Left colon (tissue), 2 donors: ENCODE results near the gene SLAIN2. TPM values are rescaled to one million over a fixed set of nuclear protein-coding genes. Genes with fewer than 3 reads are reported as not detected.
"Not testable (repeated sequence)": the region's sequence is repeated elsewhere in the genome, so short reads cannot be mapped to it uniquely, and the experiment has no call there.

Experiments used
- ATAC-seq: fragments of 200-7000 bp; cut with Tn5 transposase; one replicate; pipeline ENCODE4 v1.9.1; 2020; ENCODE audit warnings: mild to moderate bottlenecking, moderate library complexity
- DNase-seq, 2 donors: peaks; one replicate each; pipeline ENCODE4 v3.0.0-alpha.2; 2020
- intact Hi-C, 2 donors: fragments of 100-400 bp; cut with DNase I in 1 of 2; cut with micrococcal nuclease in 1 of 2; formaldehyde crosslinking; loops; one replicate each; pipeline versions ENCODE4 v1.11.2 to v1.14.0; 2022; cut with DNase I, micrococcal nuclease
- long read RNA-seq: library from polyadenylated mRNA; unstranded; transcript quantifications from one replicate; pipeline ENCODE4 v2.0.0, GENCODE V29; 2021
- total RNA-seq, 2 donors: library from RNA; stranded (reverse); fragmentation: NEBNext Ultra II Directional; extraction: Animal tissue kit (Norgen Biotek cat#: 25700); gene quantifications; one replicate each; pipeline ENCODE4 v1.2.1, GENCODE V29; 2021
- donor health status: DM: no; HTN: no; CAD: no.
- donor health status: DM: yes; HTN: yes; CAD: no.

Gene SLAIN2
- total RNA-seq = 10 to 100 TPM; 90.1 to 94.4 TPM
- long read RNA-seq, full-length matches to known transcripts = 21 of 70 reads
- long read RNA-seq, partial matches to known transcripts = 15 of 70 reads
- long read RNA-seq, other reads (novel, unspliced or antisense) = 34 of 70 reads

DNA sequence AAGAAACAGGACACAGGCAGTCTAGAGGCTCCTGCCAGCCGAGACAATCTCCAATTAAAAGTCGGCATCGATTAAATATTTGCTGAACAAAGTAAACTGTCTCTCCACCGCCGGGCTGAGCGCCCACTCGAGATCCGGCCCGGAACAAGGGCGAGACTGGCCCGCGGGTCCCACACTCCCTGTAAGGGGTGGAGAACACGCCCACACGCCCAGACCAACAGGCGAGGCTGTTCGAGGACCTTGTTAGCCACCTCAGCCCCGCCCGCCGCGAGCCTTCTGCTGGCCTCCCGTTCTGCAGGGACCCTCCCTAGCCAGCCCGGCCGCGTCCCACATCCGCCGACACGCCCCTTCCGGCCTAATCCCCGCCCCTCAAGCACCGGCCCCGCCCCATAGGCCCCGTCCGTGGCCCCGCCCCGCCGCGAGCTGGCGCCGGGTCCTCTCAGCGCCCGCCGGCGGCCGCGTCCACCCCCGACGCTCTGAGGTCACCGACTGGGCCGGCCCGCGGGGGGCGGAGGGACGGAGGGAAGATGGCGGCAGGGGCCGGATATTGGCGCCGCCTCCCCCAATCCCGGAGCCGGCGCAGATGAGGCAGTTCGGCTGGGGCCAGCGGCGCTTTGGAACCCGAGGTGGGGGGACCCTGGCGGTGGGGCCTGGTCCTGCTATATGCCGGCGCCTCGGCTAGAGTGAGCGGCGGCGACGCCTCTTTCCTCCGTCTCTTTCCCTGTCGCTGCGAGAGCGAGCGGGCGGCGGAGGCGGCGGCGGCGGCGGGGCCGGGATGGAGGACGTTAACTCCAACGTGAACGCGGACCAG is at the start of gene SLAIN2:
SLAIN2 (plus strand) TSS at position 565 of the 811 bp plus-strand sequence; CDS start at position 776, 211 bp downstream.
- intact Hi-C loops = no loop called here
- peak; percentile 85 for ATAC-seq
- peak; percentile 100 for DNase-seq

DNA sequence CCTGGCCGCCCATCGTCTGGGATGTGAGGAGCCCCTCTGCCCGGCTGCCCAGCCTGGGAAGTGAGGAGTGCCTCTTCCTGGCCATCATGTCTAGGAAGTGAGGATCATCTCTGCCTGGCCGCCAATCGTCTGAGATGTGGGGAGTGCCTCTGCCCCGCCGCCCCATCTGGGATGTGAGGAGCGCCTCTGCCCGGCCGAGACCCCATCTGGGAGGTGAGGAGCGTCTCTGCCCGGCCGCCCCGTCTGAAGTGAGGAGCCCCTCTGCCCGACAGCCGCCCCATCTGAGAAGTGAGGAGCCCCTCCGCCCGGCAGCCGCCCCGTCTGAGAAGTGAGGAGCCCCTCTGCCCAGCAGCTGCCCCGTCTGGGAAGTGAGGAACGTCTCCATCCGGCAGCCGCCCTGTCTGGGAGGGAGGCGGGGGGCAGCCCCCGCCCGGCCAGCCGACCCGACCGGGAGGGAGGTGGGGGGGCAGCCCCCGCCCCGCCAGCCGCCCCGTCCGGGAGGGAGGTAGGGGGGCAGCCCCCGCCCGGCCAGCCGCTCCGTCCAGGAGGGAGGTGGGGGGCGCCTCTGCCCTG is 49.0 kb upstream of the SLAIN2 start:
- intact Hi-C loops, ATAC-seq, DNase-seq: not testable (repeated sequence)

DNA sequence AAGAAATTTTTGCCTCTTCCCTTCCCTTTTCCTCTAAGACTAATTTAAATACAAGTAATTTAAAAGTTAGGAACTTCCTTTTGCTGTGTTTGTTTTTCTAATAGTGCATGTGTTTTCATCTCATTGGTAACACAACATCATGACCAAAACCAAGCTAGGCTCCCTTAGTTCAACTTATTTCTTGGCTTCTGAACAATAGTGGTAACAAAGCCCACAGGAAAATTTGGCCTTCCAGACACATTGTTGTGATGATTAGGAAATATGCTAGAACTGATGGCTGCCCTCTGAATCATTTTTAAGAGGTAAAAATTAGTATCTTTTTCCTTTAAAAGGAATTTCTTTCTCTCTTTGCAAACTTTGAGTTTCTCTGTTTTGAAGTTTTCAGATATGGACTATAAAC is 46.2 kb upstream of the SLAIN2 start:
- intact Hi-C loops = no loop called here
- DNase-seq = no peak
- ATAC-seq = no peak

DNA sequence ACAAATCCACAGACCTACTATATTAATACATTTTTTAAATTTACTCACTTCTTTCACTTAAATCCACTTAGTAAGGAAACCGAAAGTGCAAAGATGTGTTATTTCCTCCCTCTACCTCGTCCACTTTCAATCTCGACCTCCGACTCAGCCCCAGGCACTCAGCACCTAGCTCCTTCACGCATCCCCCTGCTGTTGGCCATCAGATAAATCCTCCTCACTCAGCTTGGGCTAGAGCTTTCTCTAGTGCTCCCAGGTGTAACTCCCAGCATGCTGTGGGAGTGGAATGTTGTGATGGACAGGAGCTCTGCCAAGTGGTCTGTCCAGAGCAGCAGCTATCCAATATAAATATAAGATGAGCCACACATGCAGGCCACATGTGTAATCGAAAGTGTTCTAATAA is 45.0 kb upstream of the SLAIN2 start:
- no peak for ATAC-seq
- no peak for DNase-seq
- intact Hi-C loops = no loop called here

DNA sequence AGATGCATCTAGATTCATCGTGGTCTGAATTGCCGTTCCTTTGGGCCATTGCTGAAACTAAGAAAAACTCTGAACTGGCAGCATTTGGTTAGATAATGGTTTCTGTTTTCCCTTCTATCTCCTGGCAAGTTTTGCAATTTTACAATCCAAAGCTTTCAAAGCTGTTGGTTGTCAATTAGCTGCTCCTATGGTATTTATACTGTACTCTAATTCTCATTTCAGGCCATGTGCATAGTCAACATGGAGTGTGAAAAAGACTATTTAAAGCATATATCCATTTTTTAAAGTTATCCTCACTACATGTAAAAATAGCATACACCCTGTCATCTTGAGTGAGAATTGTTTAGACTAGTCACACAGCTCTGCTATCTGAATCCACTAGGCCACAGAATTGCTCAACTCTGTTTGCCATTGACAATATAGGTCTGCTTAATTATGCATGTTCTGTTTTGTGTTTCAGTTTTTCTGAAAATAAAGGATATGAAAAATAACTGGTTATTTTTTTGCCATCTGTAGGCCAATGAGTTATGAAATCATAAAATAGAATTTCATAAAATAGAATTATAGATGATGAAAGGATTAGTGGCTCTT is 44.0 kb upstream of the SLAIN2 start:
- no peak for DNase-seq
- ATAC-seq = no peak
- intact Hi-C loops = no loop called here

DNA sequence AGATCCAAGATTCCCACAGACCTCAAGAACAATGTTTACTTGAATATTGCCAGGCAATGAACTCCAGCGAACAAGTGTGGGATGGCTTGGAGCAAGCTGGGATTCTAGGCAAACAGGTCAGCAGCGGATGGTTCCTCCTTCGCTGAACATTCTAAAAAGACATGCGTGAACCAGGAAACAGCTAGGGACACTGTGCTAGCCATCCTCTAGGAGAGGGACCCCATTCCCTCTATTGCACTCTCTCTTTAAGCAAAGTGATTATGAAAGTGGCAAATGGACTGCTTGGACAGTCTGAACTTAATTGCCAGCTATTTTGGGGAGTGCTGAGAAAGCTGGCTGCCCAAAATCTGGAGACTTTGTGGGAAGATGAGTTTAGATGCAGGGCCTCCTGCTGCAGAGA is 41.8 kb upstream of the SLAIN2 start:
- intact Hi-C loops = no loop called here
- ATAC-seq (no peak), DNase-seq (no peak)

DNA sequence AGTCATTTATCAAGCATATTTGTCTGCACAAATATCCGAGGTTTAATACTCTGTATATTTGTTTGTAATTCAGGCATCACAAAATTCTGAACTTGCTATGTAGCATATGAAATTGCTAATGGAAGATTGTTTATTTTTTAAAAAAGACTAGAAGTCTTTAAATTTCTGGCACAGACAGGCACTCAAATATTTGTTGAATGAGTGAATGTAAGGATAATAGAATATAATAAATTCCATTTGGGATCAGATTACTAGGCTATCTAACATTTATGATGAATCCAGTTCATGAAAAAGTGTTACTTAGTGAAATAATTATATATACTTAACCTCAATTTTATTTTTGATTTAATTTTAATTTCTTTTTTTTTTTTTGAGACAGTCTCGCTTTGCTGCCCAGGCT is 41.3 kb upstream of the SLAIN2 start:
- intact Hi-C loops = no loop called here
- ATAC-seq = no peak
- no peak for DNase-seq

DNA sequence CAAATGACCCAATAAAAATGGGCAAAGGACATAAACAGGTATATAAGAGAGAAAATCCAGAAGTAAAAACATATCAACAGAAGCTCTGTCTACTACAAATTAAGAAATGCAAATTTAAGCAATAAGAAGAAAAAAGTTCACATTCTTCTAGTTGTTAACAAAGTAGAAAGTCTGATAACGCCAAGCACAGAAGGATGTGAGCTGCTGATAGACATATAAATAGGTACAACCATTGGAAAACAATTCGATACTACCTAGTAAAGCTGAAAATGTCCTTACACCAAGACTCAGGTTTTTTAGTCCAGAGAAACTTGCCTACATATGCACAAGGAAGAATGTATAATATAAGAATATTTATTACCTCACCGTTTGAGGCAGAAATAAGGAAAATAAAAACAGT is 35.8 kb upstream of the SLAIN2 start:
- intact Hi-C loops = no loop called here
- ATAC-seq = no peak

DNA sequence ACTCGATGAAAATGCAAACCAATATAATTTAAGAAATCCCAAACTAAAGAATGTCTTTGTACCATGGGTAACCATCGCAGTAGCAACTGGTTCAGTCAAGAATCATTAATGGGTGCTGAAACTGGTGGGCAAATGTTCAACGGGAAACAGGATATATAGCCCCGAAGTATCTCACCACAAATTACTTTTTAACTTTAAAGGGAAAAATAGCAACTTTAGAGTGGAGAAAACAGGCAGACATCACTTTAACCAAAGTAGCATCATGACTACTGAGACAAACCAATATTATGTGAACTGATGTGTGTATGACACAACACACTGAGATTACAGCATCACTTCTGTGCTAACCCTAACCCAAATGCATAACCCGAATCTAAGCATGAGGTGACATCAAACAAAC is 33.8 kb upstream of the SLAIN2 start:
- ATAC-seq = no peak
- DNase-seq = no peak
- intact Hi-C loops = no loop called here

More for the DNA sequence above, 35.8 kb upstream of the SLAIN2 start:
- DNase-seq = no peak

DNA sequence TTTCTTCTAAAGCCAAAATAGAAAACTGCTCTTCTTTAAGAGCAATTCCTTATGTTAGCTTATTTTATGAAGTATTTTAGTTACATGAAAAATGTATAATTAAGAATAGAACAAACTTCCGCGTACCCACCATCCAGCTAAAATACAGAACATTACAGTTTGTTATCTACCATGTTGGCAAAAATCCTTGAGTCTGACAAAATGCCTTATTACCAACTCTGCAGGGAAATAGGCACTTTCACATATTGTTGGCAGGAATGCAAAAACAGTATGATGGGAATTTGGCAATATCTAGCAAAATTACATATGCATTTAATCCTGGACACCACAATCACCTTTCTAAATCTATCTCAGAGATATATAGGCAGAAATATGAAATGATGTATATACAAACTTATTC is 32.4 kb upstream of the SLAIN2 start:
- DNase-seq = no peak
- intact Hi-C loops = no loop called here
- ATAC-seq = no peak

DNA sequence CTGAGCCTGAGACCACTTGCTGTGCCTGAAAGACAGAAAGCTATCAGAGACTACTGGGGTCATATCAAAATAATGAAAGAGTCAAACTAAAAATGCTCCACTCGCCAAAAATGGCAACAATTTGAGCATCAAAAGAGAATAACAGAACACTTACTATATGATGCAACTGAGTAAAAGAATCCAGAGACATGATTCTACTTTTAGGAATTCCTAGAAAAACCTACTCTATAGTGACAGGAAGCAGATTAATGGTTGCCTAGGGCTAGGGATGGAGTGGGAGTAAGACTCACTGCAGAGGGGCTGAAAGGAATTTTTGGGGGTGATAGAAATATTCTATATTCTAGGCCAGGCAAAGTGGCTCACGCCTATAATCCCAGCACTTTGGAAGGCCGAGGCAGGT is 29.4 kb upstream of the SLAIN2 start:
- intact Hi-C loops = no loop called here
- DNase-seq = no peak
- no peak for ATAC-seq

DNA sequence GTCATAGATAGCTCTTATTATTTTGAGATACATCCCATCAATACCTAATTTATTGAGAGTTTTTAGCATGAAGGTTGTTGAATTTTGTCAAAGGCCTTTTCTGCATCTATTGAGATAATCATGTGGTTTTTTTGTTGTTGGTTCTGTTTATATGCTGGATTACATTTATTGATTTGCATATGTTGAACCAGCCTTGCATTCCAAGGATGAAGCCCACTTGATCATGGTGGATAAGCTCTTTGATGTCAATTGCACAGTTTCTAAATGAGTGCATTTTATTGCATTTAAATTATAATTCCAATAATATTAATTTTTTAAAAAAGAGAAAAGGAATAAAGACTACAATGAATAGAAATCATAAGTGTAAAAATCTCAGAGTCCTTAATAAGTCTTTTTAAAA is 26.6 kb upstream of the SLAIN2 start:
- intact Hi-C loops, ATAC-seq, DNase-seq: not testable (repeated sequence)

DNA sequence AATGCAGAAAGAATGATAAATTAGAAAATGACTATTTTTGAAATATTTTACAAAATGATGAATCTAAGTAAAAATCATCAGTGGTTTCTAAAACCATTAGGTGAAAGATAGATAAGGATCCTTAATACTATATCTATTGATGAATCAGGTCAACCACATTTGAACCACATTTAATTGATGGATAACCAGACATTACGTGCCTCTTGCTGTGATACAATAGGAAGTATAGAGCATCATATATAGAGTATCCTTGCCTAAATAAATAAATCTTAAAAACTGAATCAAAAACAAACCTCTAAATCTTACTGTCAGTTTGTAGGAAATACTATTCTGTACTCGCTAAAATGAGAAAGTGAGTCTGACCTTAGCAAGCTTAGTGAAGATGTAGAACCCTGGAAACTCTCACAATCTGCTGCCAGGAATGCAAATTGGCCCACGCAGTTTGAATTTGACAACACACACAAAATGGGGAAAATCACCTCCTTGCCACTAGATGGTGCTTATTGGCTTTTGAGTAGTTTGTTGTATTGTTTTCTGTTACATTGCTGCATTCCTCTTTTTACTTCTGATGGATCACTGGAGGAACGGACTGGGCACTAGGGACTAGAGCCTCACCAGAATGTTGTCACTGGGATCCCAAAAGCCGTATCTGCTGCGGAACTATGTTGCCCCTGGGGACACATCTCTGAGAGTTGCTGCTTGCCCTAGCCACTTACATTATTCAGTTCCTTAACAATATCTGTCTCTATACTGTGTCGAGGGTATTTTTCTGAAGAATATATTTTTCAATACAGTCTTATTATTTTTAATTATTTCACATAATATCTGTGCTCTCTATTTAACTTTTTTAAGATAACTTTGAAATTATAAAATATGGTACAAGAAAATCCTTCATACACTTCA is 25.4 kb upstream of the SLAIN2 start:
- DNase-seq = no peak
- intact Hi-C loops = no loop called here
- ATAC-seq = peak; percentile 84

DNA sequence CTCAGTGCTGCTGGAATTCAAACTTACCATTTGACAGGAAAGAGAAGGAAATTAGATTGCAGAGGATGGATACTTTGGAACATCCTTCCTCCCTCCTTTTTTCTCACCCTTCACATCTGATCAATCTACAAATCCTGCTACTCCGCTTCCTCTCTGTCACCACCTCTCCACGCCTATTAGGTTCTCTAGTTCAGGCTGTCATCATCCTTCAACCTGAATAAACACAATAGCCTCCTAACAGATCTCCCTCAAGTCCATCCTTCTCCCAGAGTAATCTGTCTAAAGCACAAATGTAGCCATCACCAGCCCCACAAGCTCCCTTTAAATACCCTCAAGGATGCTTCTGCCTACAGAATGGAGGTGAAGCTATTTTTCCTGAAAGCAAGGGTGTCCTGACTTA is 20.0 kb upstream of the SLAIN2 start:
- ATAC-seq (no peak), DNase-seq (no peak)
- intact Hi-C loops = no loop called here

DNA sequence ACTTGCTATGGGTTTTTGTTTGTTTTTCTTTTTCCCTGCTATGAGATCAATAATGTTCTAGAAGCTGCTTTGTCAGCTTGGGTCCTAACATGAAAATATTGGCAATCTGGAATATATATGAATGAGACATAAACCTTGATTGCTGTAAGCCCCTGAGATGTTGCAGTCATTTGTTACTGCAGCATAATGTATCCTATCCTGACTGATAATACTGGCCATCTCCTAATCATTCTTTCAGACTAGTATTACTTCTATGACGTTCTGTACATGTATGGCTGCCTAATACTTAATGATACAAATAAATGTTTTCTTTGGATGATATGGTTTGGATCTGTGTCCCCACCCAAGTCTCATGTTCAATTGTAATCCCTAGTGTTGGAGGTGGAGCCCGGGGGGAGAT is 19.3 kb upstream of the SLAIN2 start:
- intact Hi-C loops = no loop called here
- no peak for ATAC-seq

DNA sequence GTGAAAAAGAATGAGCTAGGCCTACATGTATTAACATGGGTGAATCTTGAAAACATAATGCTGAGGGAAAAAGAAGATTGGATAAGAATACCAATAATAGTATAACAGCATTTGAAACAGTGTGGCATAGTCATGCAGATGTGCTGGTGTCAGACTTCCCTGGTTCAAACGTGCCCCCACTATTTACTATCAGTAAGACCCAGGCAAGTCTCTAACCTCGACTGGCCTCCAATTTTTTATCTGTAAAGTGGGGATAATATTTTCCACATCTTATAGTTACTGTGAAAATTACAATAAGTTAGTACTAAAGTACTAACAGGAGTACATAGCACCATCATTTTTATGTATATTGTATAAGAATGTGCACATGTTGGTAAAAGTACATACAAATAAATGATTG is 17.0 kb upstream of the SLAIN2 start:
- DNase-seq (no peak), ATAC-seq (no peak)
- intact Hi-C loops = no loop called here

More for the DNA sequence above, 19.3 kb upstream of the SLAIN2 start:
- no peak for DNase-seq

DNA sequence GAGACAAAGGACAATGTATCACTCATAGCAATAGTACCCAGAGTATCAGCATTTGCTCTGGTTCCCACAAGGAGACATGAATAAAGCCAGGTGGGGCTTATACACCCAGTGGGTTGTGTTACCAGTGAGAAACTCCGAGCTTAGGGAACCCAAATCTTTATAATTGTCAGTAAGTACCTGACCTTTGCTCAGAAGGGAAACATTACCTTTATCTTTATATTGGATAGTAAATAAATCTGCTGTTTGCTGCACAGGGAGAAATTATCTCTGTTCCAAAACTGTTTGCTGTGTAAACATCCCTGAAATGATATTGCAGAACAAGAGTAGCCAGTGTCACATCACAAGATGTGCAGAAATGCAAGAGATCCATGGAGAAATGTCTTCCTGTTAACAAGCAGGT is 12.1 kb upstream of the SLAIN2 start:
- peak; percentile 91 for ATAC-seq
- intact Hi-C loops = no loop called here
- DNase-seq = no peak

DNA sequence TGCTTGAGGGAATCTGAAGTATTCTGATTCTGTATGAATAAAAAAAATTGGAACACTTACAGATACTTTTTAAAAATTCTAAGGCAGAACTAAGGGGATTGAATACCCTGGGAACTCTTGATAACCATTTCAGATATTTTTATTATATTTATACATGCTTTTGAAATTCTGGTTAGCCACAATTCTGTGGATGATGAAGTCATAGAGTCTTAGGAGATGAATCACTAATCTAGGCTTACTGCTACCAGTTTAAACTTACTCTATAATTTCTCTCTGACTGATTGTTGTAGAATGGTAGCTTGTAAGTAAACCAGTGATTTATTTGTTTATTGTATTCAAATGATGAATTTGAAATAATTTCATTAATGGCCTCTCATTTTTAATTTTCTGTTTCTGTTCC is 11.4 kb upstream of the SLAIN2 start:
- ATAC-seq = no peak
- DNase-seq = no peak
- intact Hi-C loops = no loop called here
